HTR-8/SVneo (cell line): ENCODE results near the gene SRA1.

Experiments
- DNase-seq: peaks from one replicate; pipeline ENCODE4 v3.0.0; 2011; ENCODE audit warnings: low spot score, mixed read lengths; ENCODE audit not compliant: insufficient read length
- FAIRE-seq: peaks from 2 replicates; lab custom pipeline; 2011; peaks lifted over from hg19 to GRCh38; lab: Jason Lieb, UNC

The SRA1 gene

GRCh38 chr5:140551872-140552271 is 5.4 kb downstream of the SRA1 start:
- no peak for FAIRE-seq
- no peak for DNase-seq

- DNase-seq = no peak
- no peak for FAIRE-seq
Observed at GRCh38 chr5:140550147-140551079, 6.9 kb downstream of the SRA1 start.

GRCh38 chr5:140549237-140550144 is 7.8 kb downstream of the SRA1 start:
- FAIRE-seq (no peak), DNase-seq (no peak)

GRCh38 chr5:140548791-140549190 is 8.5 kb downstream of the SRA1 start:
- FAIRE-seq (no peak), DNase-seq (no peak)

- FAIRE-seq (no peak), DNase-seq (no peak)
Observed at GRCh38 chr5:140548300-140548688, 9.0 kb downstream of the SRA1 start.

GRCh38 chr5:140547508-140548299 is 9.6 kb downstream of the SRA1 start, which contains the start of gene EIF4EBP3:
Gene EIF4EBP3 (plus strand): TSS chr5:140547662. CDS start chr5:140547738, 76 bp downstream.
- FAIRE-seq (no peak), DNase-seq (no peak)

GRCh38 chr5:140546851-140547507 is 10.3 kb downstream of the SRA1 start:
- no peak for FAIRE-seq

GRCh38 chr5:140545606-140546005 is 11.7 kb downstream of the SRA1 start:
- FAIRE-seq = no peak

More at GRCh38 chr5:140546851-140547507, 10.3 kb downstream of the SRA1 start:
- DNase-seq = no peak

GRCh38 chr5:140544986-140545385 is 12.3 kb downstream of the SRA1 start:
- FAIRE-seq (no peak), DNase-seq (no peak)

More at GRCh38 chr5:140545606-140546005, 11.7 kb downstream of the SRA1 start:
- DNase-seq = no peak

- DNase-seq (no peak), FAIRE-seq (no peak)
Observed at GRCh38 chr5:140542972-140543371, 14.3 kb downstream of the SRA1 start.

GRCh38 chr5:140540227-140540626 is 17.0 kb downstream of the SRA1 start:
- no peak for DNase-seq
- FAIRE-seq = no peak

- no peak for DNase-seq
- FAIRE-seq = no peak
Observed at GRCh38 chr5:140524003-140524402, 33.3 kb downstream of the SRA1 start.

GRCh38 chr5:140513124-140513523 is 44.1 kb downstream of the SRA1 start:
- no peak for FAIRE-seq

GRCh38 chr5:140509898-140510297 is 47.4 kb downstream of the SRA1 start:
- DNase-seq (no peak), FAIRE-seq (no peak)

More at GRCh38 chr5:140513124-140513523, 44.1 kb downstream of the SRA1 start:
- DNase-seq = no peak

- FAIRE-seq = no peak
Observed at GRCh38 chr5:140502834-140503233, 54.4 kb downstream of the SRA1 start.

More at GRCh38 chr5:140502834-140503233, 54.4 kb downstream of the SRA1 start:
- no peak for DNase-seq
